Measurements from ENCODE around the gene IGSF10.
A peak's percentile ranks its signal among the peaks of the same experiment; 100 is the strongest.

IGSF10 gene

GRCh38 chr3:151428386-151428785 is 32.5 kb downstream of the IGSF10 start:
- Histone ChIP-seq H4K20me1 (ENCODE audit: insufficient read depth, low read length) (no peaks in the 10 kb centered on the region), H3K27ac (ENCODE audit: low read length) (no peak overlapping the region), H3K79me2 (ENCODE audit: low read length) (no peaks in the 10 kb centered on the region), H3K9ac (ENCODE audit: low read length) (no peak overlapping the region), H2AFZ (ENCODE audit: low read depth, low read length) (no peak overlapping the region), H3K4me1 (ENCODE audit: low read length) (peaks cover 20% of the 10 kb centered on the region), H3K9me3 (ENCODE audit: insufficient read depth, low read length) (no peaks in the 10 kb centered on the region), H3K4me3 (ENCODE audit: low read length) (no peak overlapping the region), H3K36me3 (replicated peaks; ENCODE audit: low read depth, low read length) (peaks cover 6% of the 10 kb centered on the region), H3K4me2 (ENCODE audit: low read length) (no peak overlapping the region), H3K27me3 (ENCODE audit: low read depth, low read length) (no peaks in the 10 kb centered on the region)
- TF ChIP-seq EZH2phosphoT487 (IDR thresholded peaks at IDR 0.05; ENCODE audit: low read depth) (no peak), CTCF (IDR thresholded peaks at IDR 0.05; ENCODE audit: low read depth, low read length) (no peak)

- H3K27me3 ChIP-seq (ENCODE audit: low read depth, low read length), result no peaks in the 10 kb centered on the region
- TF ChIP-seq CTCF (IDR thresholded peaks at IDR 0.05; ENCODE audit: low read depth, low read length) (peak; percentile 33), EZH2phosphoT487 (IDR thresholded peaks at IDR 0.05; ENCODE audit: low read depth) (no peak)
- H3K4me2 ChIP-seq (ENCODE audit: low read length), result peak overlapping the region; percentile 29; the same call in 1 of the 2 replicates
- no peak overlapping the region for H3K9ac ChIP-seq (ENCODE audit: low read length)
- no peaks in the 10 kb centered on the region for H4K20me1 ChIP-seq (ENCODE audit: insufficient read depth, low read length)
- H3K9me3 ChIP-seq (ENCODE audit: insufficient read depth, low read length), result no peaks in the 10 kb centered on the region
- peaks cover 16% of the 10 kb centered on the region for H3K4me1 ChIP-seq (ENCODE audit: low read length)
- no peaks in the 10 kb centered on the region for H3K79me2 ChIP-seq (ENCODE audit: low read length)
- H3K27ac ChIP-seq (ENCODE audit: low read length), result no peak overlapping the region
- no peak overlapping the region for H2AFZ ChIP-seq (ENCODE audit: low read depth, low read length)
- H3K36me3 ChIP-seq (replicated peaks; ENCODE audit: low read depth, low read length), result peaks cover 6% of the 10 kb centered on the region
- H3K4me3 ChIP-seq (ENCODE audit: low read length), result no peak overlapping the region
Observed at GRCh38 chr3:151426341-151426657, 34.6 kb downstream of the IGSF10 start.

- H3K4me3 ChIP-seq (ENCODE audit: low read length), result no peak overlapping the region
- peak overlapping the region; percentile 29; the same call in 1 of the 2 replicates for H3K4me2 ChIP-seq (ENCODE audit: low read length)
- no peaks in the 10 kb centered on the region for H3K79me2 ChIP-seq (ENCODE audit: low read length)
- H2AFZ ChIP-seq (ENCODE audit: low read depth, low read length), result no peak overlapping the region
- peaks cover 11% of the 10 kb centered on the region for H3K4me1 ChIP-seq (ENCODE audit: low read length)
- no peak overlapping the region for H3K9ac ChIP-seq (ENCODE audit: low read length)
- peaks cover 2% of the 10 kb centered on the region for H3K36me3 ChIP-seq (replicated peaks; ENCODE audit: low read depth, low read length)
- TF ChIP-seq CTCF (IDR thresholded peaks at IDR 0.05; ENCODE audit: low read depth, low read length) (peak; percentile 79), EZH2phosphoT487 (IDR thresholded peaks at IDR 0.05; ENCODE audit: low read depth) (no peak)
- H4K20me1 ChIP-seq (ENCODE audit: insufficient read depth, low read length), result no peaks in the 10 kb centered on the region
- H3K9me3 ChIP-seq (ENCODE audit: insufficient read depth, low read length), result no peaks in the 10 kb centered on the region
- no peaks in the 10 kb centered on the region for H3K27me3 ChIP-seq (ENCODE audit: low read depth, low read length)
- H3K27ac ChIP-seq (ENCODE audit: low read length), result no peak overlapping the region
Observed at GRCh38 chr3:151425627-151426340, 35.1 kb downstream of the IGSF10 start.

GRCh38 chr3:151423091-151423490 is 37.8 kb downstream of the IGSF10 start:
- H4K20me1 ChIP-seq (ENCODE audit: insufficient read depth, low read length), result no peaks in the 10 kb centered on the region
- H3K9me3 ChIP-seq (ENCODE audit: insufficient read depth, low read length), result no peaks in the 10 kb centered on the region
- H3K27ac ChIP-seq (ENCODE audit: low read length), result no peak overlapping the region
- H3K4me1 ChIP-seq (ENCODE audit: low read length), result peaks cover 4% of the 10 kb centered on the region
- H3K4me2 ChIP-seq (ENCODE audit: low read length), result no peak overlapping the region
- no peak overlapping the region for H3K4me3 ChIP-seq (ENCODE audit: low read length)
- no peak overlapping the region for H2AFZ ChIP-seq (ENCODE audit: low read depth, low read length)
- H3K36me3 ChIP-seq (replicated peaks; ENCODE audit: low read depth, low read length), result no peaks in the 10 kb centered on the region
- no peak overlapping the region for H3K9ac ChIP-seq (ENCODE audit: low read length)
- TF ChIP-seq EZH2phosphoT487 (IDR thresholded peaks at IDR 0.05; ENCODE audit: low read depth) (no peak), CTCF (IDR thresholded peaks at IDR 0.05; ENCODE audit: low read depth, low read length) (no peak)
- H3K27me3 ChIP-seq (ENCODE audit: low read depth, low read length), result no peaks in the 10 kb centered on the region
- H3K79me2 ChIP-seq (ENCODE audit: low read length), result no peaks in the 10 kb centered on the region
